WERI-Rb-1 (cell line): ENCODE data around the gene TGFB2.

Experiments used
- DNase-seq: peaks from one replicate; pipeline ENCODE4 v3.0.0-alpha.2; 2020
- H3K27ac ChIP-seq: fragments of 250-450 bp; sonication (Bioruptor Pico); 2 replicates; pipeline ENCODE4 v1.5.1; 2020; ENCODE audit warnings: mild to moderate bottlenecking, moderate library complexity
- H3K27me3 ChIP-seq: fragments of 250-450 bp; sonication (Bioruptor Pico); 2 replicates; pipeline ENCODE4 v1.5.1; 2021; ENCODE audit warnings: mild to moderate bottlenecking, low read depth, moderate library complexity; ENCODE audit not compliant: insufficient read depth, severe bottlenecking
- H3K36me3 ChIP-seq: fragments of 250-450 bp; sonication (Bioruptor Pico); 2 replicates; pipeline ENCODE4 v1.5.1; 2020; ENCODE audit warnings: mild to moderate bottlenecking, moderate library complexity
- H3K4me3 ChIP-seq: 2 replicates; pipeline ENCODE4 v1.5.1; 2011; ENCODE audit warnings: low read depth, mild to moderate bottlenecking, control low read depth, low read length
- H3K9me3 ChIP-seq: fragments of 250-450 bp; sonication (Bioruptor Pico); 2 replicates; pipeline ENCODE4 v1.5.1; 2021; ENCODE audit warnings: mild to moderate bottlenecking, moderate library complexity; ENCODE audit not compliant: severe bottlenecking
- CTCF ChIP-seq: IDR thresholded peaks from 2 replicates; pipeline ENCODE4 v1.5.1; 2011; ENCODE audit warnings: low read depth, mild to moderate bottlenecking, control low read depth, inconsistent platforms, low read length

The TGFB2 gene

GRCh38 chr1:218463194-218464156, 118.3 kb downstream of the TGFB2 start:
- H3K27me3 ChIP-seq: no peaks in the 10 kb centered on the region
- DNase-seq: no peak
- no peak for TF ChIP-seq CTCF
- no peaks in the 10 kb centered on the region for H3K36me3 ChIP-seq
- H3K9me3 ChIP-seq: no peaks in the 10 kb centered on the region
- no peak overlapping the region for H3K27ac ChIP-seq
- H3K4me3 ChIP-seq: no peak overlapping the region

GRCh38 chr1:218464871-218465270, 119.7 kb downstream of the TGFB2 start:
- no peak overlapping the region for H3K27ac ChIP-seq
- H3K4me3 ChIP-seq: no peak overlapping the region
- H3K36me3 ChIP-seq: no peaks in the 10 kb centered on the region
- no peaks in the 10 kb centered on the region for H3K9me3 ChIP-seq
- DNase-seq: no peak
- no peak for TF ChIP-seq CTCF
- H3K27me3 ChIP-seq: no peaks in the 10 kb centered on the region

- Histone ChIP-seq H3K36me3 (no peaks in the 10 kb centered on the region), H3K27me3 (no peaks in the 10 kb centered on the region), H3K27ac (no peak overlapping the region), H3K4me3 (no peak overlapping the region), H3K9me3 (no peaks in the 10 kb centered on the region)
- DNase-seq: no peak
- no peak for TF ChIP-seq CTCF
Measured at GRCh38 chr1:218466341-218467010, 121.3 kb downstream of the TGFB2 start.

- no peak for TF ChIP-seq CTCF
- no peak for DNase-seq
Measured at GRCh38 chr1:218467101-218468072, 122.3 kb downstream of the TGFB2 start.

GRCh38 chr1:218468711-218469110, 123.6 kb downstream of the TGFB2 start:
- no peak overlapping the region for H3K4me3 ChIP-seq
- no peak overlapping the region for H3K27ac ChIP-seq
- no peaks in the 10 kb centered on the region for H3K36me3 ChIP-seq
- H3K27me3 ChIP-seq: no peaks in the 10 kb centered on the region
- DNase-seq: no peak
- TF ChIP-seq CTCF: no peak
- no peaks in the 10 kb centered on the region for H3K9me3 ChIP-seq

More at GRCh38 chr1:218467101-218468072, 122.3 kb downstream of the TGFB2 start:
- Histone ChIP-seq H3K27me3 (no peaks in the 10 kb centered on the region), H3K36me3 (no peaks in the 10 kb centered on the region), H3K27ac (no peak overlapping the region), H3K4me3 (no peak overlapping the region), H3K9me3 (no peaks in the 10 kb centered on the region)
